ENCODE data around the gene AIFM2. TPM values are rescaled to one million over a fixed set of nuclear protein-coding genes. Genes with fewer than 3 reads are reported as not detected.

AIFM2 gene
- total and polyA plus RNA-seq, 2 of the 13 experiments (the other 11 are each of a cell fraction or from before 2014, with no cell fraction given), result 20.3 to 29.5 TPM

DNA sequence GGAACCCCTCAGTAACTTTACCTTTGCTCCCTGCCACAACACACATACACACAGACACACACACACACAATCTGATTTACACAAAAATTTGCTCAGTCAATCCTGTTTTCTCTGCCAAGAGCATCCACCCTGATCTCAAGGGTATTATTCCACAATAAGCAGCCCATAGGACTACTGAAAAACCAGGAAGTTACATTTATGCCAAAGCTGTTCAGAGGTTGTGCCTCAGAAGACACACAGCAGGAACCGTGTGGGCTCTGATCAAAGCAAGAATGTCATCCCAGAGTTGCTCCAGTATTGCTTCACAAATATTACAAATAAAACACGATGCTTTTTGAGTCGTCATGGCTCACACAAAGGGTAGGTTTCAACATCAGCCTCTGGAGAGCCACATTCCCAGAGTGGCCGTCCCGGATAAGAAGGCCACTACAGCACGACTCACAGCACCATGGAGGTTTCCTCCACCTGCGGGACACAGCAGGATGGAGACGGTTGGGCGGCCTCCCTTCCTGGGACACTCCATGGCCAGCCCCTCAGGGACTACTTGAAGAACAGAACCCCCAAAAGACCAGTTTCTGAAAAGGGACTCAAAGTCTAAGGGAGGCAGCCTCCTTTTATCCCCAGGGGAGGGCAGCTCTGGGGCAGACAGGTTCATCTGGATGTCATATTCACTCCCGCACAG is 1.6 kb downstream of the AIFM2 start (continued):
- TF ChIP-seq, protein P1, sequence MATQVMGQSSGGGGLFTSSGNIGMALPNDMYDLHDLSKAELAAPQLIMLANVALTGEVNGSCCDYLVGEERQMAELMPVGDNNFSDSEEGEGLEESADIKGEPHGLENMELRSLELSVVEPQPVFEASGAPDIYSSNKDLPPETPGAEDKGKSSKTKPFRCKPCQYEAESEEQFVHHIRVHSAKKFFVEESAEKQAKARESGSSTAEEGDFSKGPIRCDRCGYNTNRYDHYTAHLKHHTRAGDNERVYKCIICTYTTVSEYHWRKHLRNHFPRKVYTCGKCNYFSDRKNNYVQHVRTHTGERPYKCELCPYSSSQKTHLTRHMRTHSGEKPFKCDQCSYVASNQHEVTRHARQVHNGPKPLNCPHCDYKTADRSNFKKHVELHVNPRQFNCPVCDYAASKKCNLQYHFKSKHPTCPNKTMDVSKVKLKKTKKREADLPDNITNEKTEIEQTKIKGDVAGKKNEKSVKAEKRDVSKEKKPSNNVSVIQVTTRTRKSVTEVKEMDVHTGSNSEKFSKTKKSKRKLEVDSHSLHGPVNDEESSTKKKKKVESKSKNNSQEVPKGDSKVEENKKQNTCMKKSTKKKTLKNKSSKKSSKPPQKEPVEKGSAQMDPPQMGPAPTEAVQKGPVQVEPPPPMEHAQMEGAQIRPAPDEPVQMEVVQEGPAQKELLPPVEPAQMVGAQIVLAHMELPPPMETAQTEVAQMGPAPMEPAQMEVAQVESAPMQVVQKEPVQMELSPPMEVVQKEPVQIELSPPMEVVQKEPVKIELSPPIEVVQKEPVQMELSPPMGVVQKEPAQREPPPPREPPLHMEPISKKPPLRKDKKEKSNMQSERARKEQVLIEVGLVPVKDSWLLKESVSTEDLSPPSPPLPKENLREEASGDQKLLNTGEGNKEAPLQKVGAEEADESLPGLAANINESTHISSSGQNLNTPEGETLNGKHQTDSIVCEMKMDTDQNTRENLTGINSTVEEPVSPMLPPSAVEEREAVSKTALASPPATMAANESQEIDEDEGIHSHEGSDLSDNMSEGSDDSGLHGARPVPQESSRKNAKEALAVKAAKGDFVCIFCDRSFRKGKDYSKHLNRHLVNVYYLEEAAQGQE (IDR thresholded peaks at IDR 0.05; ENCODE audit: borderline replicate concordance in 1 of 2, low read depth in 1 of 2, low read length in 2 of 2), result no peak
- TF ChIP-seq RFX5 (IDR thresholded peaks at IDR 0.05; ENCODE audit: low read depth, low read length) (no peak), ZNF101 (CRISPR knock-in tag; IDR thresholded peaks at IDR 0.05; ENCODE audit: borderline replicate concordance, low read depth) (no peak)
- TF ChIP-seq, protein P2, sequence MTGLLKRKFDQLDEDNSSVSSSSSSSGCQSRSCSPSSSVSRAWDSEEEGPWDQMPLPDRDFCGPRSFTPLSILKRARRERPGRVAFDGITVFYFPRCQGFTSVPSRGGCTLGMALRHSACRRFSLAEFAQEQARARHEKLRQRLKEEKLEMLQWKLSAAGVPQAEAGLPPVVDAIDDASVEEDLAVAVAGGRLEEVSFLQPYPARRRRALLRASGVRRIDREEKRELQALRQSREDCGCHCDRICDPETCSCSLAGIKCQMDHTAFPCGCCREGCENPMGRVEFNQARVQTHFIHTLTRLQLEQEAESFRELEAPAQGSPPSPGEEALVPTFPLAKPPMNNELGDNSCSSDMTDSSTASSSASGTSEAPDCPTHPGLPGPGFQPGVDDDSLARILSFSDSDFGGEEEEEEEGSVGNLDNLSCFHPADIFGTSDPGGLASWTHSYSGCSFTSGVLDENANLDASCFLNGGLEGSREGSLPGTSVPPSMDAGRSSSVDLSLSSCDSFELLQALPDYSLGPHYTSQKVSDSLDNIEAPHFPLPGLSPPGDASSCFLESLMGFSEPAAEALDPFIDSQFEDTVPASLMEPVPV (CRISPR knock-in tag; IDR thresholded peaks at IDR 0.05), result no peak
- TF ChIP-seq, protein P3, sequence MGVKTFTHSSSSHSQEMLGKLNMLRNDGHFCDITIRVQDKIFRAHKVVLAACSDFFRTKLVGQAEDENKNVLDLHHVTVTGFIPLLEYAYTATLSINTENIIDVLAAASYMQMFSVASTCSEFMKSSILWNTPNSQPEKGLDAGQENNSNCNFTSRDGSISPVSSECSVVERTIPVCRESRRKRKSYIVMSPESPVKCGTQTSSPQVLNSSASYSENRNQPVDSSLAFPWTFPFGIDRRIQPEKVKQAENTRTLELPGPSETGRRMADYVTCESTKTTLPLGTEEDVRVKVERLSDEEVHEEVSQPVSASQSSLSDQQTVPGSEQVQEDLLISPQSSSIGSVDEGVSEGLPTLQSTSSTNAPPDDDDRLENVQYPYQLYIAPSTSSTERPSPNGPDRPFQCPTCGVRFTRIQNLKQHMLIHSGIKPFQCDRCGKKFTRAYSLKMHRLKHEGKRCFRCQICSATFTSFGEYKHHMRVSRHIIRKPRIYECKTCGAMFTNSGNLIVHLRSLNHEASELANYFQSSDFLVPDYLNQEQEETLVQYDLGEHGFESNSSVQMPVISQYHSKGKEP (CRISPR knock-in tag; IDR thresholded peaks at IDR 0.05), result no peak
- TF ChIP-seq, protein P4, sequence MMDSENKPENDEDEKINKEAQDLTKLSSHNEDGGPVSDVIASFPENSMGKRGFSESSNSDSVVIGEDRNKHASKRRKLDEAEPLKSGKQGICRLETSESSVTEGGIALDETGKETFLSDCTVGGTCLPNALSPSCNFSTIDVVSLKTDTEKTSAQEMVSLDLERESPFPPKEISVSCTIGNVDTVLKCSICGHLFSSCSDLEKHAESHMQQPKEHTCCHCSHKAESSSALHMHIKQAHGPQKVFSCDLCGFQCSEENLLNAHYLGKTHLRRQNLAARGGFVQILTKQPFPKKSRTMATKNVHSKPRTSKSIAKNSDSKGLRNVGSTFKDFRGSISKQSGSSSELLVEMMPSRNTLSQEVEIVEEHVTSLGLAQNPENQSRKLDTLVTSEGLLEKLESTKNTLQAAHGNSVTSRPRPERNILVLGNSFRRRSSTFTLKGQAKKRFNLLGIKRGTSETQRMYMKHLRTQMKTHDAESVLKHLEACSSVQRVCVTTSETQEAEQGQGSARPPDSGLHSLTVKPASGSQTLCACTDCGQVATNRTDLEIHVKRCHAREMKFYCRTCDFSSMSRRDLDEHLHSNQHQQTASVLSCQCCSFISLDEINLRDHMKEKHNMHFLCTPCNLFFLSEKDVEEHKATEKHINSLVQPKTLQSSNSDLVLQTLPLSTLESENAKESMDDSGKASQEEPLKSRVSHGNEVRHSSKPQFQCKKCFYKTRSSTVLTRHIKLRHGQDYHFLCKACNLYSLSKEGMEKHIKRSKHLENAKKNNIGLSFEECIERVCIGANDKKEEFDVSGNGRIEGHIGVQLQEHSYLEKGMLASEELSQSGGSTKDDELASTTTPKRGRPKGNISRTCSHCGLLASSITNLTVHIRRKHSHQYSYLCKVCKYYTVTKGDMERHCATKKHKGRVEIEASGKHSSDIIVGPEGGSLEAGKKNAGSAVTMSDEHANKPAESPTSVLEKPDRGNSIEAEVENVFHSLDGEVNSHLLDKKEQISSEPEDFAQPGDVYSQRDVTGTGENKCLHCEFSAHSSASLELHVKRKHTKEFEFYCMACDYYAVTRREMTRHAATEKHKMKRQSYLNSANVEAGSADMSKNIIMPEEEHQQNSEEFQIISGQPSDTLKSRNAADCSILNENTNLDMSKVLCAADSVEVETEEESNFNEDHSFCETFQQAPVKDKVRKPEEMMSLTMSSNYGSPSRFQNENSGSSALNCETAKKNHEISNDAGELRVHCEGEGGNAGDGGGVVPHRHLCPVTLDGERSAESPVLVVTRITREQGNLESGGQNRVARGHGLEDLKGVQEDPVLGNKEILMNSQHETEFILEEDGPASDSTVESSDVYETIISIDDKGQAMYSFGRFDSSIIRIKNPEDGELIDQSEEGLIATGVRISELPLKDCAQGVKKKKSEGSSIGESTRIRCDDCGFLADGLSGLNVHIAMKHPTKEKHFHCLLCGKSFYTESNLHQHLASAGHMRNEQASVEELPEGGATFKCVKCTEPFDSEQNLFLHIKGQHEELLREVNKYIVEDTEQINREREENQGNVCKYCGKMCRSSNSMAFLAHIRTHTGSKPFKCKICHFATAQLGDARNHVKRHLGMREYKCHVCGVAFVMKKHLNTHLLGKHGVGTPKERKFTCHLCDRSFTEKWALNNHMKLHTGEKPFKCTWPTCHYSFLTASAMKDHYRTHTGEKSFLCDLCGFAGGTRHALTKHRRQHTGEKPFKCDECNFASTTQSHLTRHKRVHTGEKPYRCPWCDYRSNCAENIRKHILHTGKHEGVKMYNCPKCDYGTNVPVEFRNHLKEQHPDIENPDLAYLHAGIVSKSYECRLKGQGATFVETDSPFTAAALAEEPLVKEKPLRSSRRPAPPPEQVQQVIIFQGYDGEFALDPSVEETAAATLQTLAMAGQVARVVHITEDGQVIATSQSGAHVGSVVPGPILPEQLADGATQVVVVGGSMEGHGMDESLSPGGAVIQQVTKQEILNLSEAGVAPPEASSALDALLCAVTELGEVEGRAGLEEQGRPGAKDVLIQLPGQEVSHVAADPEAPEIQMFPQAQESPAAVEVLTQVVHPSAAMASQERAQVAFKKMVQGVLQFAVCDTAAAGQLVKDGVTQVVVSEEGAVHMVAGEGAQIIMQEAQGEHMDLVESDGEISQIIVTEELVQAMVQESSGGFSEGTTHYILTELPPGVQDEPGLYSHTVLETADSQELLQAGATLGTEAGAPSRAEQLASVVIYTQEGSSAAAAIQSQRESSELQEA (CRISPR knock-in tag; IDR thresholded peaks at IDR 0.05; ENCODE audit: not compliant biosample characterization), result no peak
- TF ChIP-seq, protein P5, sequence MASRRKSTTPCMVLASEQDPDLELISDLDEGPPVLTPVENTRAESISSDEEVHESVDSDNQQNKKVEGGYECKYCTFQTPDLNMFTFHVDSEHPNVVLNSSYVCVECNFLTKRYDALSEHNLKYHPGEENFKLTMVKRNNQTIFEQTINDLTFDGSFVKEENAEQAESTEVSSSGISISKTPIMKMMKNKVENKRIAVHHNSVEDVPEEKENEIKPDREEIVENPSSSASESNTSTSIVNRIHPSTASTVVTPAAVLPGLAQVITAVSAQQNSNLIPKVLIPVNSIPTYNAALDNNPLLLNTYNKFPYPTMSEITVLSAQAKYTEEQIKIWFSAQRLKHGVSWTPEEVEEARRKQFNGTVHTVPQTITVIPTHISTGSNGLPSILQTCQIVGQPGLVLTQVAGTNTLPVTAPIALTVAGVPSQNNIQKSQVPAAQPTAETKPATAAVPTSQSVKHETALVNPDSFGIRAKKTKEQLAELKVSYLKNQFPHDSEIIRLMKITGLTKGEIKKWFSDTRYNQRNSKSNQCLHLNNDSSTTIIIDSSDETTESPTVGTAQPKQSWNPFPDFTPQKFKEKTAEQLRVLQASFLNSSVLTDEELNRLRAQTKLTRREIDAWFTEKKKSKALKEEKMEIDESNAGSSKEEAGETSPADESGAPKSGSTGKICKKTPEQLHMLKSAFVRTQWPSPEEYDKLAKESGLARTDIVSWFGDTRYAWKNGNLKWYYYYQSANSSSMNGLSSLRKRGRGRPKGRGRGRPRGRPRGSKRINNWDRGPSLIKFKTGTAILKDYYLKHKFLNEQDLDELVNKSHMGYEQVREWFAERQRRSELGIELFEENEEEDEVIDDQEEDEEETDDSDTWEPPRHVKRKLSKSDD (CRISPR knock-in tag; IDR thresholded peaks at IDR 0.05; ENCODE audit: low read depth), result no peak

Measured in HepG2 (cell line).